ENCODE measurements around the gene MRPL3. TPM values are rescaled to one million over a fixed set of nuclear protein-coding genes. Genes with fewer than 3 reads are reported as not detected.

The MRPL3 gene
- polyA plus RNA-seq, 1 of the 3 experiments (the other 2 are of a cell fraction) = 73.7 TPM

DNA sequence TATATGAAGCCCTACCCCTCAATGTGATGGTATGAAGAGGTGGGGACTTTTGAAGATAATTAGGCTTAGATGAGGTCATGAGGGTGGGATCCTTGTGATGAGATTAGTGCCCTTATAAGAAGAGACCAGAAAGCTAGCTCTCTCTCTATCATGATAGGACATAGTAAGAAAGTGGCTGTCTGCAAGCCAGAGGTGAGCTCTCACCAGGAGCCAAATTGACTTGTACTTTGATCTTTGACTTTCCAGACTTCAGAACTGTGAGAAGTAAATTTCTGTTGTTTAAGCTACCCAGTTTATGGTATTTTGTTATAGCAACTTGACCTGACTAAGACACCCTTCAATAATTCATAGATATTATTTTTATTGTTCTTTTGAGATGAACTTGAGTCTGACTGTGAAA, 29.9 kb upstream of the MRPL3 start:
- Histone ChIP-seq H3K9ac (no peak overlapping the region), H4K20me1 (ENCODE audit: insufficient read depth) (no peaks in the 10 kb centered on the region), H3K9me2 (no peaks in the 10 kb centered on the region), H3K36me3 (replicated peaks in 1 of 2; ENCODE audit: control insufficient read depth in 1 of 2, insufficient read depth in 2 of 2, low read length in 1 of 2) (no peaks in the 10 kb centered on the region), H2AFZ (ENCODE audit: low read depth) (no peak overlapping the region), H3K27ac (ENCODE audit: low read depth in 2 of 2, low read length in 1 of 2) (no peak overlapping the region), H3K4me1 (ENCODE audit: control insufficient read depth in 1 of 2, insufficient read depth in 2 of 2, low read depth in 1 of 2, low read length in 1 of 2) (peaks cover 0 to 2% of the 10 kb centered on the region in 2 experiments; a peak in 1 of 4 replicates), H3K4me3 (ENCODE audit: low read depth in 2 of 2, low read length in 1 of 2) (no peak overlapping the region), H3K4me2 (no peak overlapping the region), H3K9me3 (no peaks in the 10 kb centered on the region), H3K27me3 (ENCODE audit: insufficient read depth) (no peaks in the 10 kb centered on the region), H3F3A (replicated peaks; ENCODE audit: insufficient read depth) (no peaks in the 10 kb centered on the region), H3K79me2 (ENCODE audit: insufficient read depth) (no peaks in the 10 kb centered on the region)
- CTCF ChIA-PET = no interaction called here
- DNase-seq = no peak
- TF ChIP-seq, protein P1, sequence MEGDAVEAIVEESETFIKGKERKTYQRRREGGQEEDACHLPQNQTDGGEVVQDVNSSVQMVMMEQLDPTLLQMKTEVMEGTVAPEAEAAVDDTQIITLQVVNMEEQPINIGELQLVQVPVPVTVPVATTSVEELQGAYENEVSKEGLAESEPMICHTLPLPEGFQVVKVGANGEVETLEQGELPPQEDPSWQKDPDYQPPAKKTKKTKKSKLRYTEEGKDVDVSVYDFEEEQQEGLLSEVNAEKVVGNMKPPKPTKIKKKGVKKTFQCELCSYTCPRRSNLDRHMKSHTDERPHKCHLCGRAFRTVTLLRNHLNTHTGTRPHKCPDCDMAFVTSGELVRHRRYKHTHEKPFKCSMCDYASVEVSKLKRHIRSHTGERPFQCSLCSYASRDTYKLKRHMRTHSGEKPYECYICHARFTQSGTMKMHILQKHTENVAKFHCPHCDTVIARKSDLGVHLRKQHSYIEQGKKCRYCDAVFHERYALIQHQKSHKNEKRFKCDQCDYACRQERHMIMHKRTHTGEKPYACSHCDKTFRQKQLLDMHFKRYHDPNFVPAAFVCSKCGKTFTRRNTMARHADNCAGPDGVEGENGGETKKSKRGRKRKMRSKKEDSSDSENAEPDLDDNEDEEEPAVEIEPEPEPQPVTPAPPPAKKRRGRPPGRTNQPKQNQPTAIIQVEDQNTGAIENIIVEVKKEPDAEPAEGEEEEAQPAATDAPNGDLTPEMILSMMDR (IDR thresholded peaks at IDR 0.05) = no peak
- TF ChIP-seq, protein P2, sequence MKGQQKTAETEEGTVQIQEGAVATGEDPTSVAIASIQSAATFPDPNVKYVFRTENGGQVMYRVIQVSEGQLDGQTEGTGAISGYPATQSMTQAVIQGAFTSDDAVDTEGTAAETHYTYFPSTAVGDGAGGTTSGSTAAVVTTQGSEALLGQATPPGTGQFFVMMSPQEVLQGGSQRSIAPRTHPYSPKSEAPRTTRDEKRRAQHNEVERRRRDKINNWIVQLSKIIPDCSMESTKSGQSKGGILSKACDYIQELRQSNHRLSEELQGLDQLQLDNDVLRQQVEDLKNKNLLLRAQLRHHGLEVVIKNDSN (IDR thresholded peaks at IDR 0.05; ENCODE audit: borderline replicate concordance, low read depth) = no peak
- TF ChIP-seq GATA2 (CRISPR knock-in tag; IDR thresholded peaks at IDR 0.05) (no peak), FOSL2 (IDR thresholded peaks at IDR 0.05; ENCODE audit: borderline replicate concordance, low read depth) (no peak), RXRA (IDR thresholded peaks at IDR 0.05; ENCODE audit: borderline replicate concordance, low read depth) (no peak), ELF1 (IDR thresholded peaks at IDR 0.05) (no peak), MEF2A (IDR thresholded peaks at IDR 0.05; ENCODE audit: borderline replicate concordance, low read depth) (no peak)
- TF ChIP-seq, protein P3, sequence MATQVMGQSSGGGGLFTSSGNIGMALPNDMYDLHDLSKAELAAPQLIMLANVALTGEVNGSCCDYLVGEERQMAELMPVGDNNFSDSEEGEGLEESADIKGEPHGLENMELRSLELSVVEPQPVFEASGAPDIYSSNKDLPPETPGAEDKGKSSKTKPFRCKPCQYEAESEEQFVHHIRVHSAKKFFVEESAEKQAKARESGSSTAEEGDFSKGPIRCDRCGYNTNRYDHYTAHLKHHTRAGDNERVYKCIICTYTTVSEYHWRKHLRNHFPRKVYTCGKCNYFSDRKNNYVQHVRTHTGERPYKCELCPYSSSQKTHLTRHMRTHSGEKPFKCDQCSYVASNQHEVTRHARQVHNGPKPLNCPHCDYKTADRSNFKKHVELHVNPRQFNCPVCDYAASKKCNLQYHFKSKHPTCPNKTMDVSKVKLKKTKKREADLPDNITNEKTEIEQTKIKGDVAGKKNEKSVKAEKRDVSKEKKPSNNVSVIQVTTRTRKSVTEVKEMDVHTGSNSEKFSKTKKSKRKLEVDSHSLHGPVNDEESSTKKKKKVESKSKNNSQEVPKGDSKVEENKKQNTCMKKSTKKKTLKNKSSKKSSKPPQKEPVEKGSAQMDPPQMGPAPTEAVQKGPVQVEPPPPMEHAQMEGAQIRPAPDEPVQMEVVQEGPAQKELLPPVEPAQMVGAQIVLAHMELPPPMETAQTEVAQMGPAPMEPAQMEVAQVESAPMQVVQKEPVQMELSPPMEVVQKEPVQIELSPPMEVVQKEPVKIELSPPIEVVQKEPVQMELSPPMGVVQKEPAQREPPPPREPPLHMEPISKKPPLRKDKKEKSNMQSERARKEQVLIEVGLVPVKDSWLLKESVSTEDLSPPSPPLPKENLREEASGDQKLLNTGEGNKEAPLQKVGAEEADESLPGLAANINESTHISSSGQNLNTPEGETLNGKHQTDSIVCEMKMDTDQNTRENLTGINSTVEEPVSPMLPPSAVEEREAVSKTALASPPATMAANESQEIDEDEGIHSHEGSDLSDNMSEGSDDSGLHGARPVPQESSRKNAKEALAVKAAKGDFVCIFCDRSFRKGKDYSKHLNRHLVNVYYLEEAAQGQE (IDR thresholded peaks at IDR 0.05; ENCODE audit: low read depth, low read length) = no peak
- TF ChIP-seq, protein P4, sequence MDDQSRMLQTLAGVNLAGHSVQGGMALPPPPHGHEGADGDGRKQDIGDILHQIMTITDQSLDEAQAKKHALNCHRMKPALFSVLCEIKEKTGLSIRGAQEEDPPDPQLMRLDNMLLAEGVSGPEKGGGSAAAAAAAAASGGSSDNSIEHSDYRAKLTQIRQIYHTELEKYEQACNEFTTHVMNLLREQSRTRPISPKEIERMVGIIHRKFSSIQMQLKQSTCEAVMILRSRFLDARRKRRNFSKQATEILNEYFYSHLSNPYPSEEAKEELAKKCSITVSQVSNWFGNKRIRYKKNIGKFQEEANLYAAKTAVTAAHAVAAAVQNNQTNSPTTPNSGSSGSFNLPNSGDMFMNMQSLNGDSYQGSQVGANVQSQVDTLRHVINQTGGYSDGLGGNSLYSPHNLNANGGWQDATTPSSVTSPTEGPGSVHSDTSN (IDR thresholded peaks at IDR 0.05) = no peak
- POLR2A ChIA-PET = no interaction called here

DNA sequence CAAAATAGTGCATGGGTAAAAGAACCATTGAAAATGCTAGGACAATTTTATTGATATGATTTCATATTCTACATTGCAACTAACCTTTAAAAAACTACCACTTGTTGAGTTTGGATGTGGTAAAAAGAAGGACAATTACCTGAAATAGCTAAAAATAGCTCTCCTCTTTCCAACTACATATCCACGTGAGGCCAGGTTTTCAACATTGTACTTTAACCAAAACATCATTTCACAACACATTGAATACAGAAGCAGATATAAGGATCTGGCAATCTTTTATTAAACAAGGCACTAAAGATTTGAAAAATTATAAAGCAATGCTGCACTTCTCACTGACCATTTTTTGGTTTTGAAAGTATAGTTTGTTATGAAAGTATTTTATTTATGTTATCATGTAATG, 28.1 kb upstream of the MRPL3 start:
- H3K79me2 ChIP-seq (ENCODE audit: insufficient read depth) = no peaks in the 10 kb centered on the region
- CTCF ChIA-PET = no interaction called here
- WGBS (ENCODE audit: low lambda C conversion rate) = 44% methylated on average over 1 of the region's 1 CpG

More for the DNA sequence above, 28.1 kb upstream of the MRPL3 start:
- H3F3A ChIP-seq (replicated peaks; ENCODE audit: insufficient read depth) = no peaks in the 10 kb centered on the region
- no peak overlapping the region for H2AFZ ChIP-seq (ENCODE audit: low read depth)
- no peaks in the 10 kb centered on the region for H3K27me3 ChIP-seq (ENCODE audit: insufficient read depth)
- H3K9ac ChIP-seq = no peak overlapping the region
- H3K36me3 ChIP-seq (replicated peaks in 1 of 2; ENCODE audit: control insufficient read depth in 1 of 2, insufficient read depth in 2 of 2, low read length in 1 of 2) = no peaks in the 10 kb centered on the region
- TF ChIP-seq YY1 (IDR thresholded peaks at IDR 0.05; ENCODE audit: low read depth) = no peak
- no peak overlapping the region for H3K27ac ChIP-seq (ENCODE audit: low read depth in 2 of 2, low read length in 1 of 2)
- no peak for DNase-seq
- no peaks in the 10 kb centered on the region for H3K9me3 ChIP-seq
- POLR2A ChIA-PET = no interaction called here
- no peaks in the 10 kb centered on the region for H3K9me2 ChIP-seq
- H3K4me1 ChIP-seq (ENCODE audit: control insufficient read depth in 1 of 2, insufficient read depth in 2 of 2, low read depth in 1 of 2, low read length in 1 of 2) = peaks cover 0 to 2% of the 10 kb centered on the region in 2 experiments; a peak in 1 of 4 replicates
- no peak overlapping the region for H3K4me2 ChIP-seq
- no peak overlapping the region for H3K4me3 ChIP-seq (ENCODE audit: low read depth in 2 of 2, low read length in 1 of 2)
- no peaks in the 10 kb centered on the region for H4K20me1 ChIP-seq (ENCODE audit: insufficient read depth)
